Thyroid gland (tissue), 4 donors: ENCODE measurements around the gene ATP6V0A1. TPM values are rescaled to one million over a fixed set of nuclear protein-coding genes. Genes with fewer than 3 reads are reported as not detected.

Experiments used
- DNase-seq, 2 donors: peaks; one replicate each; pipeline ENCODE4 v3.0.0-alpha.2; 2019
- H3K27ac ChIP-seq, 3 donors: fragments of 200-600 bp; sonication (generic); 1 replicate in 2 of 3; 2 replicates in 1 of 3; pipeline ENCODE4 v1.5.1; 2016 to 2019; ENCODE audit warnings: mild to moderate bottlenecking in 1 of 3, moderate library complexity in 1 of 3
- H3K27me3 ChIP-seq: fragments of 200-600 bp; sonication (generic); one replicate; pipeline ENCODE4 v1.5.1; 2019
- H3K36me3 ChIP-seq, 2 donors: fragments of 200-600 bp; sonication (generic); one replicate each; pipeline ENCODE4 v1.5.1; 2016 to 2019
- H3K4me1 ChIP-seq, 2 donors: fragments of 200-600 bp; sonication (generic); one replicate each; pipeline ENCODE4 v1.5.1; 2017 to 2019
- H3K4me3 ChIP-seq, 3 donors: fragments of 200-600 bp; sonication (generic); replicated peaks in 1 of 3; 1 replicate in 2 of 3; 2 replicates in 1 of 3; pipeline ENCODE4 v1.5.1; 2016; ENCODE audit warnings: mild to moderate bottlenecking in 1 of 3
- H3K9me3 ChIP-seq: fragments of 200-600 bp; sonication (generic); one replicate; pipeline ENCODE4 v1.5.1; 2017
- POLR2A ChIP-seq, 2 donors: fragments of 450-650 bp; IDR thresholded peaks; one replicate each; pipeline ENCODE4 v1.6.1; 2017; ENCODE audit warnings: antibody characterized with exemption in 2 of 2, mild to moderate bottlenecking in 2 of 2, moderate library complexity in 1 of 2
- WGBS, 2 donors: methylation state at CpG; one replicate each; pipeline ENCODE4 v1.1.5; 2017; 5-methylcytosine and 5-hydroxymethylcytosine counted together
- intact Hi-C: fragments of 100-400 bp; cut with DNase I; formaldehyde crosslinking; loops from one replicate; pipeline ENCODE4 v1.15.1; 2023
- total RNA-seq, 4 donors: library from RNA; depleted of rRNA; stranded (reverse); fragments of >200 nt; gene quantifications; one replicate each; pipeline ENCODE4 v1.2.3, GENCODE V29; 2016
- TF ChIP-seq, protein P1 (sequence below), 6 experiments: fragments of 200-600 bp in 3 of 6; fragments of 450-650 bp in 3 of 6; sonication (generic) in 3 of 6; IDR thresholded peaks; one replicate each; pipeline ENCODE4 v1.5.1; 2016 to 2019; ENCODE audit warnings: antibody characterized with exemption in 6 of 6, mild to moderate bottlenecking in 2 of 6, inconsistent platforms in 1 of 6, moderate library complexity in 1 of 6

Gene ATP6V0A1
- total RNA-seq, 4 donors from 2014 or later: 75.5 to 195 (median 121) TPM

DNA sequence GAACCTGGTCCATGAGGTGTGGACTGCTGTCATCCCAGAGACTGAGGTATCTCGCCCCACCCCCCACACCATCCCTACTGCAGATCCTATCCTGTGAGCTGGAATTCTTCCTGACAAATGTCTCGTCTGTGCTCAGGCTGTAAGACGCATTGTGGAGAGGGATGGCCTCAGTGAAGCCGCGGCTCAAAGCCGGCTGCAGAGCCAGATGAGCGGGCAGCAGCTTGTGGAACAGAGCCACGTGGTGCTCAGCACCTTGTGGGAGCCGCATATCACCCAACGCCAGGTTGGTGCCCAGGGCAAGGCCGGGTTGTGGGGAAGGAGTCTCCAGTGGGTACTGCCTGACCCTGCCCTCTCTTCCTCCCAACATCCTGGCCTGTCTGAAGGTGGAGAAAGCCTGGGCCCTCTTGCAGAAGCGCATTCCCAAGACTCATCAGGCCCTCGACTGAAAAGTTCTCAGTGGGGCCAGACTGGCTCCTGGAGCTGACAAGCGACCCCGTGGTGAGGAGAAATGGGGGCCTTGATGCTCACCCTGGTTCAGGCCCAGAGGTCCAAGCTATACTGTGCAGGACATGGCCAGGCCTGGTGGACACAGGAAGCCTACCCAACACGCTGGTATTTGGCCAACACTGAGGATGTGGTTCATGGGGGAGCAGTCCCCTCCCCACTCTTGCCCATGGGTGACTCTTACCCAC is 107.0 kb downstream of the ATP6V0A1 start:
- H3K36me3 ChIP-seq: peaks cover 37 to 39% of the 10 kb centered on the region in 2 donors
- H3K4me1 ChIP-seq: peaks cover 43 to 52% of the 10 kb centered on the region in 2 donors
- H3K4me3 ChIP-seq: no peak overlapping the region
- intact Hi-C loops: no loop called here
- 84 to 92% methylated on average over 9 to 16 of the region's 16 CpGs for whole genome bisulfite sequencing, 2 donors
- H3K27me3 ChIP-seq: no peaks in the 10 kb centered on the region
- DNase-seq: no peak
- H3K27ac ChIP-seq: peak overlapping the region in 2 of 3 donors; percentile 82 to 96
- H3K9me3 ChIP-seq: no peaks in the 10 kb centered on the region
- TF ChIP-seq, protein P1, sequence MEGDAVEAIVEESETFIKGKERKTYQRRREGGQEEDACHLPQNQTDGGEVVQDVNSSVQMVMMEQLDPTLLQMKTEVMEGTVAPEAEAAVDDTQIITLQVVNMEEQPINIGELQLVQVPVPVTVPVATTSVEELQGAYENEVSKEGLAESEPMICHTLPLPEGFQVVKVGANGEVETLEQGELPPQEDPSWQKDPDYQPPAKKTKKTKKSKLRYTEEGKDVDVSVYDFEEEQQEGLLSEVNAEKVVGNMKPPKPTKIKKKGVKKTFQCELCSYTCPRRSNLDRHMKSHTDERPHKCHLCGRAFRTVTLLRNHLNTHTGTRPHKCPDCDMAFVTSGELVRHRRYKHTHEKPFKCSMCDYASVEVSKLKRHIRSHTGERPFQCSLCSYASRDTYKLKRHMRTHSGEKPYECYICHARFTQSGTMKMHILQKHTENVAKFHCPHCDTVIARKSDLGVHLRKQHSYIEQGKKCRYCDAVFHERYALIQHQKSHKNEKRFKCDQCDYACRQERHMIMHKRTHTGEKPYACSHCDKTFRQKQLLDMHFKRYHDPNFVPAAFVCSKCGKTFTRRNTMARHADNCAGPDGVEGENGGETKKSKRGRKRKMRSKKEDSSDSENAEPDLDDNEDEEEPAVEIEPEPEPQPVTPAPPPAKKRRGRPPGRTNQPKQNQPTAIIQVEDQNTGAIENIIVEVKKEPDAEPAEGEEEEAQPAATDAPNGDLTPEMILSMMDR (IDR thresholded peaks at IDR 0.05): no peak
- TF ChIP-seq POLR2A (IDR thresholded peaks at IDR 0.05): no peak

DNA sequence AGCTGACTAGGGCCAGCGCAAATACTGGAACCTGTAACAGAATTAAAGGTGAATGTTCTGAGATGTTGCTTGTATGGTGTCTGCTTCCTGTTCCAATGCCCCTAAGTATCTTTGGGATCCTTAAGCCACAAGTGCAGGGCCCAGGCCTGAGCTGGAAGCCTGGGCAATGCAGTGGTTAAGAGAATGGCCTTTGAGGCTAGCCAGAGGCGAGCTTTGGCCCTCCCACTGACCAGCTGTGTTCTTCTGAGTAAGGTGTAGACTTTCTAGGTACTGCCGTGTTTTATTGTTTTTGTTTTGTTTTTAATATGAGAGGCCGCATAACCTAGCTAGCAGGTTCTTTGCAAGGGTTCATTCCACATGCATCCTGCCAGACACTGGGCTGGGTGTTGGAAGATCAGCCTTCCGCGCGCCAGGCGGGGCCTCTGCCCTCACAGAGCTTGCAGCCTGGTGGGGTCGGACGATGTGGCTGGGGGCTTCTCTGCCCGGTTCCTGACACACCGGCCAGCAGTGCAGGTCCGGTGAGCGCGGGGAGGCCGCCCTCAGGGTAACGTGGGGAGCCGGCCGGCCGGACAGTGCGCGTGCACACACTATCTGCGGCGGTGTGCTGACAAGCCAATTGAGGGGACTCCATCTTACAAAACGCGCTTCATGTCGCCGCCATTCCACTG is 107.7 kb downstream of the ATP6V0A1 start:
- 36 to 73% methylated on average over 8 to 24 of the region's 28 CpGs for WGBS, 2 donors
- H3K36me3 ChIP-seq: peaks cover 42 to 43% of the 10 kb centered on the region in 2 donors
- intact Hi-C loops: no loop called here
- peaks cover 47 to 57% of the 10 kb centered on the region in 2 donors for H3K4me1 ChIP-seq
- no peaks in the 10 kb centered on the region for H3K9me3 ChIP-seq
- H3K27ac ChIP-seq: peak overlapping the region; percentile 82 to 97 (median 96)
- H3K4me3 ChIP-seq: peak overlapping the region in 1 of 3 donors; percentile 76
- DNase-seq: no peak
- no peaks in the 10 kb centered on the region for H3K27me3 ChIP-seq
- TF ChIP-seq, protein P1 (IDR thresholded peaks at IDR 0.05): peak in 1 of 6 experiments; percentile 4
- no peak for TF ChIP-seq POLR2A (IDR thresholded peaks at IDR 0.05)

DNA sequence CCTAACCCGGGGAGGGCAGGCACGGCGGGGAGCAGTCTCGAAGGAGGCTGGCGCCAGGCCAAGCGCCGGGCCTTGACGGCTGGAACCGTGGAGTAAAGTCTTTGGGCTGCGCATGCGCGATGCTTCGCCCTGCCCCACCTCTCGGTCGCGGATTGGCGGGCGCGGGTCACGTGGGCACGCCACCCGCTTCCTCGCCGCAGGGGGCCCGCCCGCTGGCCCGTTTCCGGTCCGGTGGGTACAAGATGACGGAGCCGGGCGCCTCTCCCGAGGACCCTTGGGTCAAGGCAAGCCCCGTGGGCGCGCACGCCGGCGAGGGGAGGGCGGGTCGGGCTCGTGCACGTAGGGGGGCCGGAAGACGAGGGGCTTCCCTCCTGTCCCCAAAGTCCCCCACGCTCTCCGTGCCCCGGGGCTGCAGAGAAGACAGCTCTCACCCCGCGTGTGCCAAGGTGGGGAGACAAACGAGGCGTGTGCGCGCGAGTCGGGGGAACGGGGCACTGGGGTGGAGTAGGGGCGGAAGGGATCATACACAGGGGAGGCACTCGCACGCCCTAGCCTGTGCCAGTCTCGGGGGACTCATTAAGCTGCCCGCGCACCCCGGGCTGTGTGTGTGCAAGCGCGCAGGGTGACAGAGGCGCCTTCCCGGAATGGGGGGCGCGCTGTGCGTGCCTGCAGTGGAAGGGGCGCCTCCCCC is 108.3 kb downstream of the ATP6V0A1 start, which contains the start of gene MLX:
Gene MLX (plus strand): TSS at position 218 of the 691 bp plus-strand sequence. CDS start 25 bp downstream, at position 243.
- H3K4me3 ChIP-seq: peak within 1 kb of the TSS; percentile 73 to 78 (median 76)
- H3K9me3 ChIP-seq: no peaks in the 10 kb centered on the region
- H3K36me3 ChIP-seq: peaks cover 47 to 50% of the 10 kb centered on the region in 2 donors
- 0 to 1% methylated on average over 17 to 42 of the region's 72 CpGs for WGBS, 2 donors
- DNase-seq: peak; percentile 96 to 97
- H3K4me1 ChIP-seq: peaks cover 48 to 60% of the 10 kb centered on the region in 2 donors
- TF ChIP-seq POLR2A (IDR thresholded peaks at IDR 0.05): peak in 1 of 2 donors; percentile 76
- TF ChIP-seq, protein P1 (IDR thresholded peaks at IDR 0.05): no peak
- intact Hi-C loops: no loop called here
- no peaks in the 10 kb centered on the region for H3K27me3 ChIP-seq
- H3K27ac ChIP-seq: peak within 1 kb of the TSS; percentile 82 to 97 (median 96)

DNA sequence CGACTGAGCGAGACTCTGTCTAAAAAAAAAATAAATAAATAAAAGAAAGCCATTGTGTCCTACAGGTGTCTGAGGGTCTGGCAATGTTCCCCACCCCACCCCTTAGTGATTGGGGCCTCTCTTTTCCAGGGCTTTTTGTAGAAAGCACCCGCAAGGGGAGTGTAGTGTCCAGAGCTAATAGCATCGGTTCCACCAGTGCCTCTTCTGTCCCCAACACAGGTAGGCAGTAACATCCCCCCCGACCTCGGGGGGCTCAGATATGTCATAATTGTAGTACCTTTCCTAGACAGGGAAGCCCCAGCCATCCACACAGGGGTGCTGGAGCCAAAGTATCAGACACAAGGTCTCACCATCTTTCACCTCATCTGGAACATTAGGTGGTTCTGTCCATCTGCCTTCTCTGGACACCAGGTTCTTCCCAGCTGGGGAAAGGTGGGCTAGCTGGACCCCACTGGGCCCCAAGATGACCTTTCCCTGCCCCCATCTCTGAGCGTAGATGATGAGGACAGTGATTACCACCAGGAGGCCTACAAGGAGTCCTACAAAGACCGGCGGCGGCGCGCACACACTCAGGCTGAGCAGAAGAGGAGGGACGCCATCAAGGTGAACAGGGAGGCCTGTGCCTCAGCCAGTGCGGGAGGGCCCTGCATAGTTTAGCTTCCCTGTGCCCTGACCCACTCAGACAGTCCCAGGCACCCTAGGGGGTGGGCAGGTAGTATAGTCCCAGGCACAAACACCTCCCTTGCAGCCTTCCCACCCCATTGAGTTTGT is 109.8 kb downstream of the ATP6V0A1 start:
- TF ChIP-seq POLR2A (IDR thresholded peaks at IDR 0.05): no peak
- TF ChIP-seq, protein P1 (IDR thresholded peaks at IDR 0.05): no peak
- DNase-seq: no peak
- Histone ChIP-seq H3K27me3 (no peaks in the 10 kb centered on the region), H3K27ac (peak overlapping the region; percentile 82 to 97 (median 96)), H3K4me3 (no peak overlapping the region), H3K36me3 (peaks cover 62 to 65% of the 10 kb centered on the region in 2 donors), H3K4me1 (peaks cover 40 to 52% of the 10 kb centered on the region in 2 donors), H3K9me3 (no peaks in the 10 kb centered on the region)
- 85 to 88% methylated on average over 14 of the region's 14 CpGs for WGBS, 2 donors
- intact Hi-C loops: no loop called here
